ENCODE measurements around the gene NDOR1. TPM values are rescaled to one million over a fixed set of nuclear protein-coding genes. Genes with fewer than 3 reads are reported as not detected.

The NDOR1 gene
- total RNA-seq, 1 experiment from 2014 or later, result 6.5 TPM

GRCh38 chr9:137163805-137164204 is 41.7 kb upstream of the NDOR1 start:
- no peak overlapping the region for H3K4me3 ChIP-seq
- no peak overlapping the region for H3K27ac ChIP-seq
- no peaks in the 10 kb centered on the region for H3K36me3 ChIP-seq
- peaks cover 11% of the 10 kb centered on the region for H3K4me1 ChIP-seq (replicated peaks)
- H3K9me3 ChIP-seq (replicated peaks), result no peaks in the 10 kb centered on the region
- DNase-seq (ENCODE audit: low read depth in 1 of 2, low spot score in 2 of 2), result no peak
- peaks cover 89% of the 10 kb centered on the region for H3K27me3 ChIP-seq (replicated peaks)

DNA sequence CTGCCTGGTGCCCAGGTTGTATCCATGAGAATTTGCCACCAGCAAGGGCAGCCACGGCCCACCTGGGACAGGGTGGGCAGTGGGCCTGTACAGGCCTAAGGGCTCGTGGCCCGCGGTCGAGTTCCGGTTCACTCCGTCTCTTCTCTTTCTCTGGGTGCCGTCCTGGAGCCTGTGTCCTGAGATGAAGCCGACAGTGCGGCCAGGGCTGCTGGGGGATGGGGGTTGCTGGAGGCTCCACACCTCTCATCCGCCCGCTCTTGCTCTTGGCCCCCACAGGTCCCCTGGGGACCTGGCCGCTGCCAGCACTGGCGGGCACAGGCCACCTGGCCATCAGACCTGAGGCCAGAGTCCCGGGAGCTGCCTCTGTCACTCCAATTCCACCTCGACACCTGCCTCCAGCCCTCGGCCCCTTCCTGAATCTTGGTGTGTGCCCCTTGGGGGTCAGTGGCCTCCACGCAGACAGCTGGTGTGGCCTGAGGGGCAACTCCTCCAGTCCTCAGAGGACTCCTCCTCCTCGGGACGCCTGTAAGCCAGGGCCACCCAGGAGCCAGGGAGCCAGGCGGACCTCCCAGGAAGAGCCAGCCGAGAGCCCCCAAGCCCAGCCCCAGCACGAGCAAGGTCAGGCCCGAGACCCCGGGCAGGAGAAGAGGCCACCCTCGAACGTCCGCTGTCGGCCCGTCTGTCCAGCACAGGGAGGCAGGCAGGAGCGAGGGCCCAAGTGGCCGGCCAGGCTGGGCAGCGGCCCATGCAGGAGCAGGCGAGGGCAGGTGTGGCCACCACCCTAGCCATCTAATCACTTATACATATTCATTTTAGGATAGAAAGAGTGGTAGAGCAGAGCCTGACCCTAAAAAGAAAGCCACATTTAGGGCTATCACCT is 40.9 kb upstream of the NDOR1 start:
- Histone ChIP-seq H3K9me3 (replicated peaks) (no peaks in the 10 kb centered on the region), H3K27ac (no peak overlapping the region), H3K4me1 (replicated peaks) (peaks cover 19% of the 10 kb centered on the region), H3K27me3 (replicated peaks) (peaks cover 89% of the 10 kb centered on the region), H3K4me3 (no peak overlapping the region), H3K36me3 (no peaks in the 10 kb centered on the region)
- no peak for DNase-seq (ENCODE audit: low read depth in 1 of 2, low spot score in 2 of 2)

GRCh38 chr9:137165250-137165836 is 40.2 kb upstream of the NDOR1 start:
- peaks cover 91% of the 10 kb centered on the region for H3K27me3 ChIP-seq (replicated peaks)

GRCh38 chr9:137166380-137167229 is 38.9 kb upstream of the NDOR1 start:
- Histone ChIP-seq H3K27me3 (replicated peaks) (peaks cover 95% of the 10 kb centered on the region), H3K9me3 (replicated peaks) (no peaks in the 10 kb centered on the region), H3K4me3 (no peak overlapping the region), H3K36me3 (no peaks in the 10 kb centered on the region), H3K4me1 (replicated peaks) (peaks cover 19% of the 10 kb centered on the region), H3K27ac (no peak overlapping the region)
- DNase-seq (ENCODE audit: low read depth in 1 of 2, low spot score in 2 of 2), result no peak

More at GRCh38 chr9:137165250-137165836, 40.2 kb upstream of the NDOR1 start:
- Histone ChIP-seq H3K27ac (no peak overlapping the region), H3K4me1 (replicated peaks) (peaks cover 19% of the 10 kb centered on the region), H3K36me3 (no peaks in the 10 kb centered on the region), H3K4me3 (no peak overlapping the region), H3K9me3 (replicated peaks) (no peaks in the 10 kb centered on the region)
- DNase-seq (ENCODE audit: low read depth in 1 of 2, low spot score in 2 of 2), result no peak

DNA sequence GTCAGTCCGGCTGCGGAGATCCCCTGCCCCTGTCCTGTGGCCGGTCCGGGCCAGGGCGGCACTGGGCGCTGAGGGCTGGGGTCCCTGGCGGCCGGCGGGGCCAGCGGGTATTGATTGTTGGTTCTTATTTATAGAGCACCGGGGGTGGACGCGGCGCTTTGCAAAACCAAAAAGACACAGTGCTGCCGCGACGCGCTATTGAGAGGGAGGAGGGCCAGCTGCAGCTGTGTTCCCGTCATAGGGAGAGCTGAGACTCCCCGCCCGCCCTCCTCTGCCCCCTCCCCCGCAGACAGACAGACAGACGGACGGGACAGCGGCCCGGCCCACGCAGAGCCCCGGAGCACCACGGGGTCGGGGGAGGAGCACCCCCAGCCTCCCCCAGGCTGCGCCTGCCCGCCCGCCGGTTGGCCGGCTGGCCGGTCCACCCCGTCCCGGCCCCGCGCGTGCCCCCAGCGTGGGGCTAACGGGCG is 38.2 kb upstream of the NDOR1 start:
- Histone ChIP-seq H3K9me3 (replicated peaks) (no peaks in the 10 kb centered on the region), H3K4me3 (no peak overlapping the region), H3K4me1 (replicated peaks) (peaks cover 19% of the 10 kb centered on the region), H3K27ac (no peak overlapping the region), H3K27me3 (replicated peaks) (peaks cover 93% of the 10 kb centered on the region), H3K36me3 (no peaks in the 10 kb centered on the region)
- DNase-seq (ENCODE audit: low read depth in 1 of 2, low spot score in 2 of 2), result no peak

GRCh38 chr9:137167747-137168572 is 37.5 kb upstream of the NDOR1 start:
- Histone ChIP-seq H3K36me3 (no peaks in the 10 kb centered on the region), H3K4me1 (replicated peaks) (peaks cover 19% of the 10 kb centered on the region), H3K27ac (no peak overlapping the region), H3K4me3 (no peak overlapping the region), H3K27me3 (replicated peaks) (peaks cover 87% of the 10 kb centered on the region), H3K9me3 (replicated peaks) (no peaks in the 10 kb centered on the region)
- DNase-seq (ENCODE audit: low read depth in 1 of 2, low spot score in 2 of 2), result no peak

GRCh38 chr9:137168573-137168903 is 37.0 kb upstream of the NDOR1 start:
- H3K4me1 ChIP-seq (replicated peaks), result peaks cover 19% of the 10 kb centered on the region
- H3K9me3 ChIP-seq (replicated peaks), result no peaks in the 10 kb centered on the region
- H3K36me3 ChIP-seq, result no peaks in the 10 kb centered on the region
- H3K27ac ChIP-seq, result no peak overlapping the region
- no peak for DNase-seq (ENCODE audit: low read depth in 1 of 2, low spot score in 2 of 2)
- peaks cover 81% of the 10 kb centered on the region for H3K27me3 ChIP-seq (replicated peaks)
- no peak overlapping the region for H3K4me3 ChIP-seq

DNA sequence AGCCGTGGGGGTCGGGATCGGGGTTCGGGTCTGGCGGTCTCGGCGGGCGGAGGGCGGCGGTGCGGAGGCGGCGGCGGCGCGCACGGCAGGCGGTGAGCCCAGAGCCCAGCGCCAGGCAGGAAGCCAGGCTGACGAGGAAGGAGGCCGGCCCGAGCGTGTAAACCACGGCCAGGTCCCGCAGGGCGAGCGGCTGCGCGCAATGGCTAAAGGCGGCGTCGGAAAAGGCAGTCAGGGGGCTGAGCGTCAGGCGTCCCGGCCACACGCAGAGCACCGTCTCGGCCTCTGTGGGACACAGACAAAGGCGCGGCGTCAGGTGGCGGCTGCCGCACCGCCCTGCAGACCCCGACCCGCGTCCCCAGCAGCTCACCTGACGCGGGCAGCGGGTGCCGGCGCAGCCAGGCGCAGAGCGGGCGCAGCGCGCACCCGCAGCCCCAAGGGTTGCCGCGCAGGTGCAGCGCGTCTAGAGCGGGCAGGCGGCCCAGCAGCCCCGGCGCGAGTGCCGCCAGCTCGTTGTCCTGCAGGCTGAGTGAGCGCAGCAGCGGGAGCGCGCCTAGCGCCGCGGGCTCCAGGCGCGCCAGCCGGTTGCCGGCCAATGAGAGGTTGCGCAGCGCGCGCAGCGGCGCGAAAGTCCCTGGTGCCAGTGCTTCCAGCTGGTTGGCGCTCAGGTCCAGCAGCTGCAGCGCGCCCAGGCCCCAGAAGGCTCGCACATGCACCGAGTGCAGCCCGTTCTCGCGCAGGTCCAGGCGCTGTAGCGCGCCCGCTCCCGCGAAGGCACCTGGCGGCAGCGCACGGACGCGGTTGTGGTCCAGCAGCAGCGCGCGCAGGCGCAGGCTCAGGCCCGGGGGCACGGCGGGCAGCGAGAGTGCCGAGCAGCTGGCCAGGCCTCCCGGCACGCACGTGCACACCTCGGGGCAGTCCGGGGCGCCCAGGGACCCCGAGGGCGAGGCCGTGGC is 36.3 kb upstream of the NDOR1 start:
- H3K27me3 ChIP-seq (replicated peaks), result peaks cover 75% of the 10 kb centered on the region
- no peaks in the 10 kb centered on the region for H3K36me3 ChIP-seq
- H3K9me3 ChIP-seq (replicated peaks), result no peaks in the 10 kb centered on the region
- no peak for DNase-seq (ENCODE audit: low read depth in 1 of 2, low spot score in 2 of 2)
- H3K4me1 ChIP-seq (replicated peaks), result peaks cover 19% of the 10 kb centered on the region
- H3K4me3 ChIP-seq, result no peak overlapping the region
- no peak overlapping the region for H3K27ac ChIP-seq

DNA sequence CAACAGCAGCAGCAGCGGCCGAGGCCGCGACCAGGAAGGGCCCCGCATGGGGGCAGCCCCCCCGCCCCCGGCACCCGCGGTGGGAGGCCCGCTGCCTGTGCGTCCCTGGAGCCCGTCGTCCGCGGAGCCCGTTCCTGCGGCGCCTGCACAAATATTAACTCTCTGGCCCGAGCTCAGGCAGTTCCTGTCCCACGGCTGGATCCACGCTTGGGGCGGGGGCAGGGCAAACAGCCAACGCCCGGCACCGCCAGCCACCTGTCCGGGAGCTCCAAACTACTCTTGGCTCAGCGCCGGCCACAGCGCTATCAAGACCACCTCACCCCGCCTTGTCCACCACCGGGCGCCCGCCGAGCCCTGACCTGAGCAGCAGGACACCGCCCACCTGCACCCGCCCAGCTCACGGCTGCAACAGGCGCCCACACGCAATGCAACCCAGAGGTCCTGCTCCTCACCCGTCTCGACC is 35.6 kb upstream of the NDOR1 start, which contains the start of gene LRRC26:
Gene LRRC26 (minus strand): TSS at position 156 of the 463 bp plus-strand sequence. CDS start 108 bp downstream, at position 48.
- no peak within 1 kb of the TSS for H3K27ac ChIP-seq

DNA sequence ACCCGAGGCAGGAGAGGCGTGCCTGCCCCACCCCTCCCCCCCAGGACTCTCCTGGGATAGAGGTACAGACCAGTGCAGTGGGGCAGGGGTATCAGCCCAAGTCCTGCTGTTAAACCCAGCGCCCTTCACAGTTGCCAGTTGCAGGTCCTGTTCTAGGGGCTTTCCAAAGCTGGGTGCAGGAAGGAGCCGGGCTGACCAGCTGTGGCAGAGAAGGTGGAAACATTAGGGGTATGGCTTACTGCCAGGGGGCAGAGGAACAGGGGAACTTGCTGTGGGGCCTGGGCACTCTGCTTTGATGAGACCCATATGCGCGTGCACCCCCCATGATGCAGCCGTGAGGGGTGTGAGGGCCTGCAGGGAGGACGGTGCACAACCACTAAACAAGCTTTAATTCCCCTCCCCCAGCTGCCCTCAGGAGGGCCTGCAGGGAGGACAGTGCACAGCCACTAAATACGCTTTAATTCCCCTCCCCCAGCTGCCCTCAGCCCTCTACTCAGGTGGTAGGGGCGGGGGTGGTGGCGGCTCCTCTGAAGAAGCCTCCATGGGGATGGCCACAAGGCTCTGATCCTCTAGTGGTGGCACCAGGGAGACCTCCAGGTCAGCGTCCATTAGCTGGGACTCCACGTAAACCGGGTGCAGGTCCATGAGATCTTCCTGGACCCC is 34.9 kb upstream of the NDOR1 start:
- Histone ChIP-seq H3K27ac (no peak overlapping the region), H3K4me1 (replicated peaks) (peaks cover 11% of the 10 kb centered on the region), H3K27me3 (replicated peaks) (peaks cover 60% of the 10 kb centered on the region), H3K9me3 (replicated peaks) (no peaks in the 10 kb centered on the region), H3K4me3 (no peak overlapping the region), H3K36me3 (no peaks in the 10 kb centered on the region)
- no peak for DNase-seq (ENCODE audit: low read depth in 1 of 2, low spot score in 2 of 2)

More for the DNA sequence above, 35.6 kb upstream of the NDOR1 start, which contains the start of gene LRRC26:
- H3K4me3 ChIP-seq, result no peak within 1 kb of the TSS
- H3K27me3 ChIP-seq (replicated peaks), result peaks cover 67% of the 10 kb centered on the region
- peaks cover 13% of the 10 kb centered on the region for H3K4me1 ChIP-seq (replicated peaks)
- no peaks in the 10 kb centered on the region for H3K36me3 ChIP-seq
- DNase-seq (ENCODE audit: low read depth in 1 of 2, low spot score in 2 of 2), result no peak
- H3K9me3 ChIP-seq (replicated peaks), result no peaks in the 10 kb centered on the region

- Histone ChIP-seq H3K36me3 (no peaks in the 10 kb centered on the region), H3K4me3 (no peak overlapping the region), H3K9me3 (replicated peaks) (no peaks in the 10 kb centered on the region), H3K4me1 (replicated peaks) (peaks cover 11% of the 10 kb centered on the region), H3K27me3 (replicated peaks) (peaks cover 53% of the 10 kb centered on the region), H3K27ac (no peak overlapping the region)
- no peak for DNase-seq (ENCODE audit: low read depth in 1 of 2, low spot score in 2 of 2)
Observed at GRCh38 chr9:137171149-137171900, 34.2 kb upstream of the NDOR1 start.

All from SJSA1 (cell line).